NCI-H510A (cell line): Measurements from ENCODE around the gene RPL28.
A peak's percentile ranks its signal among the peaks of the same experiment; 100 is the strongest.

Source experiments
- DNase-seq: peaks from one replicate; lab custom pipeline; 2025; lab: John Stamatoyannopoulos, UW

RPL28 gene

GRCh38 chr19:55373306-55373992, 12.3 kb upstream of the RPL28 start:
- DNase-seq: no peak

GRCh38 chr19:55373993-55374757, 11.6 kb upstream of the RPL28 start:
- no peak for DNase-seq

GRCh38 chr19:55376241-55376933, 9.3 kb upstream of the RPL28 start, which contains the start of gene TMEM190:
TMEM190 (plus strand) TSS chr19:55376826; CDS start chr19:55376854, 28 bp downstream.
- no peak for DNase-seq

- DNase-seq: no peak
Observed at GRCh38 chr19:55377356-55378131, 8.2 kb upstream of the RPL28 start.

- DNase-seq: no peak
Observed at GRCh38 chr19:55379174-55379573, 6.6 kb upstream of the RPL28 start.

- no peak for DNase-seq
Observed at GRCh38 chr19:55382013-55382412, 3.7 kb upstream of the RPL28 start.

GRCh38 chr19:55382522-55383054, 3.1 kb upstream of the RPL28 start:
- no peak for DNase-seq

- peak; percentile 60 for DNase-seq
Observed at GRCh38 chr19:55383279-55384130, 2.2 kb upstream of the RPL28 start.

GRCh38 chr19:55384131-55384919, 1.4 kb upstream of the RPL28 start, which contains the start of gene TMEM238:
TMEM238 (minus strand) TSS chr19:55384292; CDS start chr19:55384259, 33 bp downstream.
- no peak for DNase-seq

GRCh38 chr19:55384920-55385723, 610 bp upstream of the RPL28 start:
- peak; percentile 87 for DNase-seq

GRCh38 chr19:55386493-55386971, 800 bp downstream of the RPL28 start:
- no peak for DNase-seq

- no peak for DNase-seq
Observed at GRCh38 chr19:55387736-55388497, 2.2 kb downstream of the RPL28 start.

GRCh38 chr19:55389386-55390317, 3.9 kb downstream of the RPL28 start:
- DNase-seq: no peak

GRCh38 chr19:55390461-55390880, 4.7 kb downstream of the RPL28 start:
- no peak for DNase-seq

- DNase-seq: no peak
Observed at GRCh38 chr19:55391191-55391670, 5.5 kb downstream of the RPL28 start.

GRCh38 chr19:55391702-55392615, 6.2 kb downstream of the RPL28 start:
- DNase-seq: no peak
